Endothelial cell of umbilical vein (primary cell): ENCODE results near the gene PLXDC2. TPM values are rescaled to one million over a fixed set of nuclear protein-coding genes. Genes with fewer than 3 reads are reported as not detected.

ENCODE experiments used
- BruUV-seq: library from RNA; stranded (reverse); fragments of 400-500 nt; replicated peaks from 2 replicates; lab custom pipeline; 2021; lab: Mats Ljungman, UMichigan
- CTCF ChIA-PET: fragments of 300-600, 350-600 bp; sonication (Branson Sonifier 250); formaldehyde crosslinking; loops from one replicate; lab custom pipeline; 2021; ENCODE audit warnings: antibody characterized with exemption, inconsistent platforms; lab: Charles Lee
- POLR2A ChIA-PET: fragments of 300-600, 350-600 bp; sonication (Branson Sonifier 250); formaldehyde crosslinking; loops from one replicate; lab custom pipeline; 2021; ENCODE audit warnings: antibody characterized with exemption, inconsistent platforms; lab: Charles Lee
- DNase-seq: peaks from one replicate; pipeline ENCODE4 v3.0.0-alpha.2; 2011; ENCODE audit warnings: low read depth, low spot score
- FAIRE-seq: peaks from 2 replicates; lab custom pipeline; 2011; peaks lifted over from hg19 to GRCh38; lab: Jason Lieb, UNC
- H2AFZ ChIP-seq: 2 replicates; pipeline ENCODE4 v1.6.0; 2012; ENCODE audit warnings: low read depth, low read length, control low read depth, inconsistent platforms
- H3K27ac ChIP-seq: 2 replicates; pipeline ENCODE4 v1.5.1; 2011; ENCODE audit warnings: low read depth, mild to moderate bottlenecking, control low read depth, low read length, moderate library complexity; ENCODE audit not compliant: insufficient read depth
- H3K27me3 ChIP-seq, 2 experiments: 2 replicates each; pipeline versions ENCODE4 v1.6.0 to v1.6.1; 2011; ENCODE audit warnings: low read length in 2 of 2, mixed read lengths in 1 of 2; ENCODE audit not compliant: control insufficient read depth in 2 of 2, insufficient read depth in 2 of 2
- H3K36me3 ChIP-seq, 2 experiments: 2 replicates in 1 of 2; 3 replicates in 1 of 2; pipeline ENCODE4 v1.5.1; 2011; ENCODE audit warnings: low read length in 2 of 2, mild to moderate bottlenecking in 1 of 2, moderate library complexity in 1 of 2; ENCODE audit not compliant: control insufficient read depth in 2 of 2, insufficient read depth in 2 of 2; ENCODE audit errors: extremely low read depth in 1 of 2
- H3K4me1 ChIP-seq: 3 replicates; pipeline ENCODE4 v1.5.1; 2011; ENCODE audit warnings: mild to moderate bottlenecking, low read length; ENCODE audit not compliant: control insufficient read depth, insufficient read depth; ENCODE audit errors: extremely low read depth
- H3K4me2 ChIP-seq: 2 replicates; pipeline ENCODE4 v1.6.1; 2011; ENCODE audit warnings: low read length, control low read depth, mixed read lengths; ENCODE audit not compliant: insufficient read depth
- H3K4me3 ChIP-seq, 3 experiments: fragments of 200-600 bp in 1 of 3; sonication (generic), shearing (Covaris generic) in 1 of 3; replicated peaks in 1 of 3; 2 replicates each; pipeline ENCODE4 v1.5.1; 2011 to 2016; ENCODE audit warnings: control low read depth in 3 of 3, low read length in 3 of 3, mild to moderate bottlenecking in 2 of 3, inconsistent platforms in 1 of 3, low read depth in 1 of 3, moderate library complexity in 1 of 3; ENCODE audit not compliant: insufficient read depth in 1 of 3
- H3K79me2 ChIP-seq: 2 replicates; pipeline ENCODE4 v1.6.0; 2012; ENCODE audit warnings: low read length, inconsistent platforms; ENCODE audit not compliant: control insufficient read depth, insufficient read depth
- H3K9ac ChIP-seq: replicated peaks from 2 replicates; pipeline ENCODE3; 2011; ENCODE audit warnings: low read length, control low read depth; ENCODE audit not compliant: insufficient read depth; ENCODE audit errors: extremely low read depth
- H3K9me1 ChIP-seq: replicated peaks from 3 replicates; pipeline ENCODE4 v1.6.0; 2011; ENCODE audit warnings: mild to moderate bottlenecking, low read length; ENCODE audit not compliant: control insufficient read depth, insufficient read depth; ENCODE audit errors: extremely low read depth
- H3K9me3 ChIP-seq: replicated peaks from 2 replicates; pipeline ENCODE4 v1.5.1; 2012; ENCODE audit warnings: low read length, inconsistent platforms; ENCODE audit not compliant: control insufficient read depth, insufficient read depth
- H4K20me1 ChIP-seq: replicated peaks from 2 replicates; pipeline ENCODE3; 2011; ENCODE audit warnings: mild to moderate bottlenecking, low read length; ENCODE audit not compliant: control insufficient read depth, insufficient read depth; ENCODE audit errors: extremely low read depth
- EZH2 ChIP-seq: IDR thresholded peaks from 2 replicates; pipeline ENCODE4 v1.6.1; 2012; ENCODE audit warnings: borderline replicate concordance, low read depth, mild to moderate bottlenecking, moderate library complexity, low read length, inconsistent platforms; ENCODE audit not compliant: severe bottlenecking
- FOS ChIP-seq: IDR thresholded peaks from 2 replicates; pipeline ENCODE4 v1.6.1; 2011; ENCODE audit warnings: mild to moderate bottlenecking, low read length, moderate library complexity, borderline replicate concordance; ENCODE audit not compliant: insufficient read depth
- GATA2 ChIP-seq: IDR thresholded peaks from 2 replicates; pipeline ENCODE4 v1.7.0; 2011; ENCODE audit warnings: low read depth, mild to moderate bottlenecking, moderate library complexity, mixed read lengths, low read length; ENCODE audit not compliant: insufficient read length, insufficient read depth
- JUN ChIP-seq: IDR thresholded peaks from 2 replicates; pipeline ENCODE4 v1.6.1; 2011; ENCODE audit warnings: borderline replicate concordance, low read depth; ENCODE audit not compliant: insufficient read length, insufficient read depth
- MYC ChIP-seq: IDR thresholded peaks from one replicate; pipeline ENCODE4 v1.6.1; 2011; ENCODE audit warnings: mild to moderate bottlenecking, low read depth, low read length
- POLR2A ChIP-seq: IDR thresholded peaks from 2 replicates; pipeline ENCODE4 v1.6.1; 2012; ENCODE audit warnings: low read depth, mild to moderate bottlenecking, control low read depth, low read length
- POLR2AphosphoS5 ChIP-seq: IDR thresholded peaks from 2 replicates; pipeline ENCODE4 v1.6.1; 2012; ENCODE audit warnings: low read depth, mild to moderate bottlenecking, control low read depth, low read length, moderate library complexity; ENCODE audit not compliant: insufficient read depth
- dilution Hi-C: fragments of 300-500 bp; cut with MboI; formaldehyde crosslinking; loops from one replicate; pipeline ENCODE4 v1.15.0; 2019; ENCODE audit warnings: low sequenced_read_pairs; ENCODE audit not compliant: extremely low pct_ligation_motif_present
- intact Hi-C: fragments of 100-400 bp; cut with micrococcal nuclease; formaldehyde crosslinking; loops from one replicate; pipeline ENCODE4 v1.10.0; 2022
- polyA plus RNA-seq, 4 experiments: library from polyadenylated mRNA; depleted of rRNA in 3 of 4; stranded (reverse) in 3 of 4; unstranded in 1 of 4; fragments of >200 nt; gene quantifications; 2 replicates each; pipeline versions ENCODE4 v1.2.1 to v1.2.3, GENCODE V29; 2011 to 2012; ENCODE audit warnings: missing spikeins in 1 of 4
- total RNA-seq: library from RNA; stranded (reverse); gene quantifications from 2 replicates; pipeline ENCODE4 v1.2.3, GENCODE V29; 2021
- TF ChIP-seq, protein P1 (sequence below): IDR thresholded peaks from 2 replicates; pipeline ENCODE4 v1.6.1; 2011; ENCODE audit not compliant: insufficient read depth, insufficient read length
- TF ChIP-seq, protein P2 (sequence below), 2 donors: IDR thresholded peaks; 1 replicate in 1 of 2; 2 replicates in 1 of 2; pipeline ENCODE4 v1.5.1; 2011; ENCODE audit warnings: low read length in 2 of 2, mild to moderate bottlenecking in 2 of 2, moderate library complexity in 2 of 2, control low read depth in 1 of 2, inconsistent platforms in 1 of 2, low read depth in 1 of 2; ENCODE audit not compliant: insufficient read depth in 1 of 2; ENCODE audit errors: extremely low read depth in 1 of 2

PLXDC2 gene
- total and polyA plus RNA-seq, 2 donors (not counting 3 experiments of a cell fraction or from before 2014, with no cell fraction given): 0.32 to 1.2 TPM

DNA sequence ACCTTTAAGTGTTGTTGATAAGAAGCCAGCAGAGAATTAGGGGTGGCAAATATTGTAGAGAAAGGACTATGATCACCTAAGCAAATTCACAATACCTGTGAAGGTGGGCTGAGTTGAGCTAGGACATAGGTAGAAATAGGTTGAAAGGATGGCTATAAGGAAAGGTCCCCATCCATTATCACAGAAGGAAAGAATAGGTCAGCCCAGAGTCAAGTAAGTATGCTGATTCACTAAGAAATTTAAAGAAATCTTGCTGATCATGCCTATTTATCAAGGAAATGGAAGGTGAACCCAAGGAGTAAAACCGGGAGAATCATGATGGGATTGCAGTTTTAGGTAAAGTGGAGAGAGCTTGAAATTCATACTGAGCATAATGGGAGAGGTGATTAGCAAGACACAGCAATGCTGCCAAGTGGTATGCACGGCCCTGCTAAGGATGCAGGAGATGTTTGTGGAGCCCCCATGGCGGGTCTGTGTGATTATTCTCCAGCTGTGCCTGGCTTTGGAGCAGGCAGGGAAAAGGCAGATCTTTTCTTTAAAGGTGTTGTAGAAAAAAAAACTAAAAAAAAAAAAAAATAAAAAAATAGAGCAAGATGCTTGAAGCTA is 399.4 kb downstream of the PLXDC2 start:
- H3K36me3 ChIP-seq: no peaks in the 10 kb centered on the region
- DNase-seq (no peak), FAIRE-seq (no peak)
- ChIA-PET POLR2A (no interaction called here), CTCF (no interaction called here)
- no peak overlapping the region for H2AFZ ChIP-seq
- H4K20me1 ChIP-seq: no peaks in the 10 kb centered on the region
- TF ChIP-seq JUN: no peak
- TF ChIP-seq EZH2: no peak
- no peak for TF ChIP-seq POLR2AphosphoS5
- TF ChIP-seq, protein P1, sequence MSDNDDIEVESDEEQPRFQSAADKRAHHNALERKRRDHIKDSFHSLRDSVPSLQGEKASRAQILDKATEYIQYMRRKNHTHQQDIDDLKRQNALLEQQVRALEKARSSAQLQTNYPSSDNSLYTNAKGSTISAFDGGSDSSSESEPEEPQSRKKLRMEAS: no peak
- TF ChIP-seq GATA2: no peak
- TF ChIP-seq FOS: no peak
- TF ChIP-seq POLR2A: no peak
- TF ChIP-seq, protein P2, sequence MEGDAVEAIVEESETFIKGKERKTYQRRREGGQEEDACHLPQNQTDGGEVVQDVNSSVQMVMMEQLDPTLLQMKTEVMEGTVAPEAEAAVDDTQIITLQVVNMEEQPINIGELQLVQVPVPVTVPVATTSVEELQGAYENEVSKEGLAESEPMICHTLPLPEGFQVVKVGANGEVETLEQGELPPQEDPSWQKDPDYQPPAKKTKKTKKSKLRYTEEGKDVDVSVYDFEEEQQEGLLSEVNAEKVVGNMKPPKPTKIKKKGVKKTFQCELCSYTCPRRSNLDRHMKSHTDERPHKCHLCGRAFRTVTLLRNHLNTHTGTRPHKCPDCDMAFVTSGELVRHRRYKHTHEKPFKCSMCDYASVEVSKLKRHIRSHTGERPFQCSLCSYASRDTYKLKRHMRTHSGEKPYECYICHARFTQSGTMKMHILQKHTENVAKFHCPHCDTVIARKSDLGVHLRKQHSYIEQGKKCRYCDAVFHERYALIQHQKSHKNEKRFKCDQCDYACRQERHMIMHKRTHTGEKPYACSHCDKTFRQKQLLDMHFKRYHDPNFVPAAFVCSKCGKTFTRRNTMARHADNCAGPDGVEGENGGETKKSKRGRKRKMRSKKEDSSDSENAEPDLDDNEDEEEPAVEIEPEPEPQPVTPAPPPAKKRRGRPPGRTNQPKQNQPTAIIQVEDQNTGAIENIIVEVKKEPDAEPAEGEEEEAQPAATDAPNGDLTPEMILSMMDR (IDR thresholded peaks at IDR 0.05; ENCODE audit: extremely low read depth in 1 of 2, insufficient read depth in 1 of 2, low read depth in 1 of 2, low read length in 2 of 2): no peak
- no peak for TF ChIP-seq MYC
- BruUV-seq: no TSS peak
- no peaks in the 10 kb centered on the region for H3K79me2 ChIP-seq
- H3K27me3 ChIP-seq: no peaks in the 10 kb centered on the region
- H3K9ac ChIP-seq: no peak overlapping the region
- intact Hi-C loops (no loop called here), dilution Hi-C loops (no loop called here)
- no peak overlapping the region for H3K4me3 ChIP-seq
- H3K9me3 ChIP-seq: peaks cover 2% of the 10 kb centered on the region
- H3K4me1 ChIP-seq: no peaks in the 10 kb centered on the region
- H3K9me1 ChIP-seq: no peaks in the 10 kb centered on the region
- no peak overlapping the region for H3K4me2 ChIP-seq
- no peak overlapping the region for H3K27ac ChIP-seq
